Posterior vena cava (tissue), 2 donors: ENCODE measurements around the gene PGM2L1. TPM values are rescaled to one million over a fixed set of nuclear protein-coding genes. Genes with fewer than 3 reads are reported as not detected.

Source experiments
- DNase-seq: peaks from one replicate; pipeline ENCODE4 v3.0.0-alpha.2; 2020; ENCODE audit warnings: low spot score
- intact Hi-C, 2 donors: fragments of 100-400 bp; cut with DNase I; formaldehyde crosslinking; loops; one replicate each; pipeline versions ENCODE4 v1.14.1 to v1.14.2; 2022 to 2023
- total RNA-seq, 2 donors: library from RNA; stranded (reverse); fragmentation: NEBNext Ultra II Directional; extraction: Animal tissue kit (Norgen Biotek cat#: 25700); gene quantifications; one replicate each; pipeline ENCODE4 v1.2.1, GENCODE V29; 2021
- donor health status: DM: yes; HTN: yes; CAD: no.
- donor health status: DM: yes; HTN: yes; CAD: no.

The PGM2L1 gene
- total RNA-seq, 2 donors from 2014 or later, result 4.1 to 11.5 TPM

GRCh38 chr11:74318241-74318932 is 79.8 kb downstream of the PGM2L1 start:
- intact Hi-C loops, result no loop called here
- DNase-seq, result no peak

GRCh38 chr11:74316772-74317505 is 81.3 kb downstream of the PGM2L1 start:
- intact Hi-C loops, result no loop called here
- no peak for DNase-seq

GRCh38 chr11:74312326-74312725 is 85.9 kb downstream of the PGM2L1 start:
- no peak for DNase-seq
- intact Hi-C loops, result no loop called here

GRCh38 chr11:74311352-74311926 is 86.8 kb downstream of the PGM2L1 start, which contains the start of gene P4HA3:
P4HA3 (minus strand) TSS chr11:74311640; CDS start chr11:74311611, 29 bp downstream.
- intact Hi-C loops, result no loop called here
- peak; percentile 90 for DNase-seq

GRCh38 chr11:74310857-74311256 is 87.4 kb downstream of the PGM2L1 start:
- DNase-seq, result no peak
- intact Hi-C loops, result no loop called here

- intact Hi-C loops, result no loop called here
- no peak for DNase-seq
Observed at GRCh38 chr11:74307434-74307833, 90.8 kb downstream of the PGM2L1 start.

- no peak for DNase-seq
- intact Hi-C loops, result no loop called here
Observed at GRCh38 chr11:74306435-74307175, 91.6 kb downstream of the PGM2L1 start.

GRCh38 chr11:74299015-74299414 is 99.2 kb downstream of the PGM2L1 start:
- intact Hi-C loops, result no loop called here
- DNase-seq, result no peak

GRCh38 chr11:74297484-74297883 is 100.7 kb downstream of the PGM2L1 start:
- intact Hi-C loops, result no loop called here
- DNase-seq, result no peak

GRCh38 chr11:74288911-74289310 is 109.3 kb downstream of the PGM2L1 start:
- DNase-seq, result no peak
- intact Hi-C loops, result no loop called here

- no peak for DNase-seq
- intact Hi-C loops, result no loop called here
Observed at GRCh38 chr11:74288161-74288560, 110.1 kb downstream of the PGM2L1 start.

- no peak for DNase-seq
- intact Hi-C loops, result no loop called here
Observed at GRCh38 chr11:74284466-74284865, 113.8 kb downstream of the PGM2L1 start.

GRCh38 chr11:74283580-74284180 is 114.6 kb downstream of the PGM2L1 start:
- DNase-seq, result no peak
- intact Hi-C loops, result no loop called here

- intact Hi-C loops, result no loop called here
Observed at GRCh38 chr11:74282914-74283371, 115.3 kb downstream of the PGM2L1 start.

GRCh38 chr11:74282421-74282820 is 115.8 kb downstream of the PGM2L1 start:
- intact Hi-C loops, result no loop called here

More at GRCh38 chr11:74282914-74283371, 115.3 kb downstream of the PGM2L1 start:
- DNase-seq, result no peak

GRCh38 chr11:74280494-74280893 is 117.7 kb downstream of the PGM2L1 start:
- intact Hi-C loops, result no loop called here
- no peak for DNase-seq

More at GRCh38 chr11:74282421-74282820, 115.8 kb downstream of the PGM2L1 start:
- no peak for DNase-seq
